PFSK-1 (cell line): ENCODE measurements around the gene DNAH17.

Experiments used
- POLR2AphosphoS5 ChIP-seq: IDR thresholded peaks from 2 replicates; pipeline ENCODE4 v1.6.1; 2012; ENCODE audit warnings: low read depth, mild to moderate bottlenecking, control low read depth, low read length, moderate library complexity
- TF ChIP-seq, protein P1 (sequence below), 2 experiments: IDR thresholded peaks; 2 replicates each; pipeline versions ENCODE4 v1.6.1 to v1.8.0; 2011 to 2012; ENCODE audit warnings: low read depth in 2 of 2, low read length in 2 of 2, control low read depth in 1 of 2, inconsistent platforms in 1 of 2, mild to moderate bottlenecking in 1 of 2, moderate library complexity in 1 of 2; ENCODE audit not compliant: insufficient read depth in 1 of 2

- TF ChIP-seq, protein P1, sequence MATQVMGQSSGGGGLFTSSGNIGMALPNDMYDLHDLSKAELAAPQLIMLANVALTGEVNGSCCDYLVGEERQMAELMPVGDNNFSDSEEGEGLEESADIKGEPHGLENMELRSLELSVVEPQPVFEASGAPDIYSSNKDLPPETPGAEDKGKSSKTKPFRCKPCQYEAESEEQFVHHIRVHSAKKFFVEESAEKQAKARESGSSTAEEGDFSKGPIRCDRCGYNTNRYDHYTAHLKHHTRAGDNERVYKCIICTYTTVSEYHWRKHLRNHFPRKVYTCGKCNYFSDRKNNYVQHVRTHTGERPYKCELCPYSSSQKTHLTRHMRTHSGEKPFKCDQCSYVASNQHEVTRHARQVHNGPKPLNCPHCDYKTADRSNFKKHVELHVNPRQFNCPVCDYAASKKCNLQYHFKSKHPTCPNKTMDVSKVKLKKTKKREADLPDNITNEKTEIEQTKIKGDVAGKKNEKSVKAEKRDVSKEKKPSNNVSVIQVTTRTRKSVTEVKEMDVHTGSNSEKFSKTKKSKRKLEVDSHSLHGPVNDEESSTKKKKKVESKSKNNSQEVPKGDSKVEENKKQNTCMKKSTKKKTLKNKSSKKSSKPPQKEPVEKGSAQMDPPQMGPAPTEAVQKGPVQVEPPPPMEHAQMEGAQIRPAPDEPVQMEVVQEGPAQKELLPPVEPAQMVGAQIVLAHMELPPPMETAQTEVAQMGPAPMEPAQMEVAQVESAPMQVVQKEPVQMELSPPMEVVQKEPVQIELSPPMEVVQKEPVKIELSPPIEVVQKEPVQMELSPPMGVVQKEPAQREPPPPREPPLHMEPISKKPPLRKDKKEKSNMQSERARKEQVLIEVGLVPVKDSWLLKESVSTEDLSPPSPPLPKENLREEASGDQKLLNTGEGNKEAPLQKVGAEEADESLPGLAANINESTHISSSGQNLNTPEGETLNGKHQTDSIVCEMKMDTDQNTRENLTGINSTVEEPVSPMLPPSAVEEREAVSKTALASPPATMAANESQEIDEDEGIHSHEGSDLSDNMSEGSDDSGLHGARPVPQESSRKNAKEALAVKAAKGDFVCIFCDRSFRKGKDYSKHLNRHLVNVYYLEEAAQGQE (IDR thresholded peaks at IDR 0.05; ENCODE audit: insufficient read depth in 1 of 2, low read depth in 2 of 2, low read length in 2 of 2): no peak
- TF ChIP-seq POLR2AphosphoS5: no peak
Measured at GRCh38 chr17:78532311-78532710, 44.9 kb downstream of the DNAH17 start.
